ENCODE results near the gene DLGAP3.
"Not testable (repeated sequence)": the region's sequence is repeated elsewhere in the genome, so short reads cannot be mapped to it uniquely, and the experiment has no call there.

Gene DLGAP3

DNA sequence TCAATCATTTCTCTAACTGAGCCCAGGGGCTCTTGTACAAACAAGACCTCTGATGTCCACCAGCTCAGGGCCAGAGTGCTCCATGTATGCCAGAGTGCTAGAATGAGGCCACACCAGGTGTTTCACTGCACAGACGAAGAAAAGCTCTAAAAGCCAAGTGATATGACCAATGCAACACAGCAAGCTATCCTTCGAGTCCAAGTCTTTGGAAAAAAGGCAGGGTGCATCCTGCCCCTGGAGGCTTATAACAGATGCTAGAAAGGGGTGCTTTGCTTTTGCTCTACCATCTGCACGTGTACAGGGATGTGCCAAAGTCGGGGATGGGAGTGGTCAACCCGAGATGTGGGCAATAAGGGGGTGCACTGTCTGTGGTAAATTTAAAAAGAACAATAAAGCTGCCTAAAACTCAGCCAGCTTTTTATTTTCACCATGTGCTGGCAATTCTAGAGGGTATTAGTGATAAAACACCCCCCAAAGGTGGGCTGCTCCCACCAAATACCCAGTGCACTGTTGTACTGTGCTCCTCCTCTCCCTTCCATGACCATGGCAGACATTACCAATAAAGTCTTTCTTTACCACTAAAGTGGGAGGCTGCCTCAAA lies 102.0 kb downstream of the DLGAP3 start:
- no peak for DNase-seq

DNA sequence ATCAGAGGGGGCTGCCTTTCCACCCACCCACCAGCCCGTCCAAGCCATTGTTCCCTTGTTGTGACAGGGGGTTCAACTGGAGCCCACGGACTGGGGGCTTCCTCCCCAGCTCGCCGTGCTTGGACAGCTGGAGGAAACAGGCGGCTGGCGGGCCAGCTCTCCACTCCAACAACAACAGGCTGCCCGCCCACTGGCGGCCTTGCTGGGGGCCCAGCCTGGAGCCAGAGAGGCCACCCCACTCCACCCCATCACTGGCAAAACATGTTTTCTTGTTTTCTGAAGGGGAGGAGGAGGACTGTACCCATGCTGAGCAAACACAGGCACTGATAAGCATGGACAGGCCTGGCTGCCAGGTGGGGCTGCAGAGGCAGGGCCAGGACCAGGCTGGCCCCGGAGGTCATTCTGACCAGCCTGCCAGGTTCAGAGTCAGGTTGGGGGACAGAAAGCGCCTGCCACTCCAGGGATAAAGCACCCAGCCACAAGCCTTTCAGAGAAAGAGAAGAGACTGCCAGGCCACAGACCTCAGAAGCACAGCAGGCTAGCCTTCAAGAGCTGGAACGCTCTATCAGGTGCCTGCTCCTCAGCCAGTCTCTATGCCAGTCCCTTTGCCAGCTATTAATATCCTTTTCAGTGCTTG lies 103.9 kb downstream of the DLGAP3 start:
- no peak for DNase-seq

DNA sequence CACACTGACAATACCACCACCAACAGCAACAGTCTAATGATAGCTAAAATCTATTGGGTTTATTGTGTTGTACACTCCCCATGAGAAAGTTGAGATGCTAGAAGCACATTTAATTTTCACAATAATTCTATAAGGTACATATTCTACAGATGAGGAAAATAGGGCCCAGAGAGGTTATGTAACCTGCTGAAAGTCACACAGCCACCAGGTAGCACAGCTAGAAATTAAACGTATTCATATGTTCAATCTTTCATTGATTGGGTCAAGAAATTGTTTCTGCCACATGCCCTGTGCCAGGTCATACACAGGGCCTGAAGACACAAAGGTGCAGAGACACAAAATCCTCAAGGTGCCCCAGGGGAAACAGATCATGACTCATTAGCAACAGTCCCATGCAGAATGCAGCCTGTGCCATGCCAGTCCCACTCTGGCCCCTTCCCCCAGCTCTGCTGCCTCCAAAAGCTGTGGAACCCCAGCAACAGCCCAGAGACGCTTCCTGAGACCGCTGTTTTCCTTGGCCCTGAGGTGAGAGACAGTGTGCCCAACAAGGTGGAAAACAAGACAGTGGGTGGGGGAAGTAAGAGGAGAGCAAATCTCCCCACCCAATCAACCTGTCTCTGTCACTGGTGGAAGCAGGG lies 104.5 kb downstream of the DLGAP3 start:
- DNase-seq: no peak

DNA sequence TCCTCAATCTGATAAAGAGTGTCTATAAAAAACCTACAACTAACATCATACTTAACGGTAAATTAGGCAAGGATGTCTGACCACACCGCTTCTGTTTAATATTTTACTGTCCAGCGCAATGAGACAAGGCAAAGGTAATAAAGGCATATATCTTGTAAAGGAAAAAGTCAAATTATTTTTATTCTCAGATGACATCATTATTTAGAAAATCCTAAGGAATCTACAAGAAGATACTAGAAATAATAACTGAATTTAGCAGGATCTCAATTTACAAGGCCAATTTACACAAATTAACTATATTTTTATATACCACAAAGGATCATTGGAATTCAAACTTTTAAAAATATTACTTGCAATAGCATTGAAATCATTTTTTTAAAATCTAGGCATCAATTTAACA lies 107.2 kb downstream of the DLGAP3 start:
- DNase-seq: no peak

DNA sequence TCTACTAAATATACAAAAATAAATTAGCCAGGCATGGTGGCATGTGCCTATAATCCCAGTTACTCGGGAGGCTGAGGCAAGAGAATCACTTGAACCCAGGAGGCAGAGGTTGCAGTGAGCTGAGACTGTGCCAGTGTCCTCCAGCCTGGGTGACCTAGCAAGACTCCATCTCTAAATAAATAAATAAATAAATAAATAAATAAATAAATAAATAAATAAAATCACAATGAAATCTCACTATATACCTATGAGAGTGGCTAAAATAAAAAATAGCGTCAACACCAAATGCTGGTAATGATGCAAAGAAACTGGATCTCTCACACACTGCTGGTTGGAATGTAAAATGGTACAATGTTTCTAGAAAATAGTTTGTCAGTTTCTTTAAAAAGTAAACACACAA lies 110.6 kb downstream of the DLGAP3 start:
- not testable (repeated sequence) for DNase-seq

DNA sequence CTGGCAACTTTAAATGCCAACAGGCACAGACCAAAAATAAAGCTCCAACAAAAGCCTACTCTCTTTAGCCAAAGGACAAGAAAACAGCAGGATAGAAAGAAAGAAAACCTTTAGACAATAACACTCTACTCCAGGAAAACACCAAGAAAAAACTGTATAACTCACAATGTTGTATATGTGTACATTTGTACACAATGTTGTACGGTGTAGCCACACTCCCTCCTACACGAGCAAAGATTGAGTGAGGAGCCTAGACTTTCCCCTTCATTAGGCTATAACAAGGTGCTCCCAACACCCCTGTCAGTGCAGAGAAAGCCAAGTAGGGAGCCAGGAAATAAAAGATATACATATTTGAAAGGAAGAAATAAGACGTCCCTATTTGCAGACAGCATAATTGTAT lies 112.7 kb downstream of the DLGAP3 start:
- no peak for DNase-seq

DNA sequence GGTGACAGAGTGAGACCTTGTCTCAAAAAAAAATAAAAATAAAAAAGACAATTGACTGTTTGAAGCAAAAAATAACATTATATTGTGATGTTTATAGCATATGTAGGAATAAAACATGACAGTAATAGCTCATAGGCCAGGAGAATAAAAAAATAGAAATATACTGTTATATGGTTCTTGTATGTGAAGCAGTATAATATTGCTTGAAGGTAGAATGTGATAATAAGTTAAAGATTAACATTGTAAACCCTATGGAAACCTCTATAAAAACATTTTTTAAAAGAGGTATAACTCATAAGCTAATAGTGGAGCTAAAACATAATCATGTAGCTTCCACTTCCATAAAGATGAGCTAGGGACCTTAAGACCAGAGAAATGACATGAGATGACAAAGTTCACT lies 113.1 kb downstream of the DLGAP3 start:
- DNase-seq: no peak
